Measurements from ENCODE around the gene HIF3A.
"Not testable (repeated sequence)": the region's sequence is repeated elsewhere in the genome, so short reads cannot be mapped to it uniquely, and the experiment has no call there.

HIF3A gene

GRCh38 chr19:46295401-46296201 is 1.2 kb upstream of the HIF3A start:
- DNase-seq, result no peak

- no peak for DNase-seq
These were observed 701 bp upstream of the HIF3A start for GRCh38 chr19:46296202-46296480.

- no peak for DNase-seq
These were observed 1.0 kb downstream of the HIF3A start for GRCh38 chr19:46297700-46298478.

GRCh38 chr19:46298479-46299003 is 1.7 kb downstream of the HIF3A start:
- DNase-seq, result no peak

GRCh38 chr19:46299004-46299509 is 2.2 kb downstream of the HIF3A start:
- peak; percentile 19 for DNase-seq

- DNase-seq, result no peak
These were observed 2.9 kb downstream of the HIF3A start for GRCh38 chr19:46299695-46300094.

- no peak for DNase-seq
These were observed 6.5 kb downstream of the HIF3A start for GRCh38 chr19:46303322-46303690.

GRCh38 chr19:46303691-46304397 is 7.0 kb downstream of the HIF3A start:
- DNase-seq, result no peak

GRCh38 chr19:46306501-46306900 is 9.7 kb downstream of the HIF3A start:
- no peak for DNase-seq

GRCh38 chr19:46308510-46308909 is 11.7 kb downstream of the HIF3A start:
- no peak for DNase-seq

GRCh38 chr19:46309056-46309455 is 12.2 kb downstream of the HIF3A start:
- DNase-seq, result no peak

GRCh38 chr19:46311444-46311843 is 14.6 kb downstream of the HIF3A start:
- no peak for DNase-seq

GRCh38 chr19:46313540-46314469 is 17.0 kb downstream of the HIF3A start:
- not testable (repeated sequence) for DNase-seq

GRCh38 chr19:46317339-46317738 is 20.5 kb downstream of the HIF3A start:
- DNase-seq, result no peak

GRCh38 chr19:46319613-46320012 is 22.8 kb downstream of the HIF3A start:
- no peak for DNase-seq

GRCh38 chr19:46320559-46320958 is 23.7 kb downstream of the HIF3A start:
- DNase-seq, result no peak

GRCh38 chr19:46321653-46322052 is 24.8 kb downstream of the HIF3A start:
- DNase-seq, result no peak

GRCh38 chr19:46323227-46323626 is 26.4 kb downstream of the HIF3A start:
- not testable (repeated sequence) for DNase-seq

GRCh38 chr19:46324277-46324676 is 27.4 kb downstream of the HIF3A start:
- DNase-seq, result no peak

- no peak for DNase-seq
These were observed 29.8 kb downstream of the HIF3A start for GRCh38 chr19:46326608-46327007.

- no peak for DNase-seq
These were observed 31.2 kb downstream of the HIF3A start for GRCh38 chr19:46328079-46328478.

GRCh38 chr19:46330319-46330918 is 33.6 kb downstream of the HIF3A start:
- no peak for DNase-seq
